Left lung (tissue), 10 donors: ENCODE measurements around the gene PRDX1. TPM values are rescaled to one million over a fixed set of nuclear protein-coding genes. Genes with fewer than 3 reads are reported as not detected.
A peak's percentile ranks its signal among the peaks of the same experiment; 100 is the strongest.

Source experiments
- ATAC-seq: fragments of 200-7000 bp; cut with Tn5 transposase; one replicate; pipeline ENCODE4 v1.9.1; 2020; ENCODE audit warnings: moderate library complexity
- DNase-seq, 4 donors: peaks; one replicate each; pipeline ENCODE4 v3.0.0-alpha.2; 2013 to 2020
- H3K27ac ChIP-seq, 2 donors: fragments of 200-600 bp; sonication (generic) in 1 of 2; one replicate each; pipeline versions ENCODE4 v1.5.0 to v1.8.0; 2020 to 2021
- H3K27me3 ChIP-seq, 2 donors: fragments of 200-600 bp; sonication (generic) in 1 of 2; one replicate each; pipeline versions ENCODE4 v1.5.0 to v1.8.0; 2020 to 2021
- H3K36me3 ChIP-seq, 2 donors: fragments of 200-600 bp; sonication (generic) in 1 of 2; one replicate each; pipeline versions ENCODE4 v1.5.0 to v1.8.0; 2020 to 2021
- H3K4me1 ChIP-seq, 2 donors: fragments of 200-600 bp; one replicate each; pipeline ENCODE4 v1.8.0; 2021
- H3K4me3 ChIP-seq, 2 donors: fragments of 200-600 bp; sonication (generic) in 1 of 2; one replicate each; pipeline versions ENCODE4 v1.5.0 to v1.8.0; 2020 to 2021; ENCODE audit warnings: mild to moderate bottlenecking in 1 of 2
- H3K9me3 ChIP-seq, 2 donors: fragments of 200-600 bp; sonication (generic) in 1 of 2; one replicate each; pipeline versions ENCODE4 v1.5.0 to v1.8.0; 2020 to 2021
- CTCF ChIP-seq, 2 donors: fragments of 200-600 bp; sonication (generic) in 1 of 2; IDR thresholded peaks; one replicate each; pipeline versions ENCODE4 v1.5.0 to v1.8.0; 2021; ENCODE audit warnings: antibody characterized with exemption in 2 of 2
- intact Hi-C, 2 donors: fragments of 100-400 bp; cut with DNase I; formaldehyde crosslinking; loops; one replicate each; pipeline versions ENCODE4 v1.11.2 to v1.14.2; 2022
- polyA plus RNA-seq, 6 donors: library from polyadenylated mRNA; unstranded; fragments of 120-200 nt; gene quantifications; one replicate each; pipeline ENCODE4 v1.2.1, GENCODE V29; 2013; ENCODE audit not compliant: insufficient read length in 6 of 6
- total RNA-seq, 2 donors: library from RNA; stranded (reverse); fragmentation: NEBNext Ultra II Directional; extraction: Animal tissue kit (Norgen Biotek cat#: 25700); gene quantifications; one replicate each; pipeline ENCODE4 v1.2.1, GENCODE V29; 2021
- donor health status: DM: no; HTN: yes; CAD: no.
- donor health status: DM: no; HTN: no; CAD: no.

The PRDX1 gene
- total and polyA plus RNA-seq, 8 donors = 190 to 579 (median 247) TPM

GRCh38 chr1:45503462-45504360 lies 18.0 kb downstream of the PRDX1 start:
- no peak overlapping the region for H3K4me3 ChIP-seq
- DNase-seq (no peak), ATAC-seq (no peak)
- H3K4me1 ChIP-seq = peaks cover 11 to 22% of the 10 kb centered on the region in 2 donors
- intact Hi-C loops = no loop called here
- H3K9me3 ChIP-seq = no peaks in the 10 kb centered on the region
- H3K27me3 ChIP-seq = no peaks in the 10 kb centered on the region
- TF ChIP-seq CTCF (IDR thresholded peaks at IDR 0.05) = no peak
- no peak overlapping the region for H3K27ac ChIP-seq
- H3K36me3 ChIP-seq = peaks cover 0 to 7% of the 10 kb centered on the region in 2 donors

GRCh38 chr1:45501505-45501859 lies 20.2 kb downstream of the PRDX1 start:
- no peaks in the 10 kb centered on the region for H3K36me3 ChIP-seq
- intact Hi-C loops = no loop called here
- ATAC-seq (no peak), DNase-seq (no peak)
- H3K4me3 ChIP-seq = no peak overlapping the region
- H3K9me3 ChIP-seq = no peaks in the 10 kb centered on the region
- peaks cover 11 to 23% of the 10 kb centered on the region in 2 donors for H3K4me1 ChIP-seq
- no peak overlapping the region for H3K27ac ChIP-seq
- no peak for TF ChIP-seq CTCF (IDR thresholded peaks at IDR 0.05)
- H3K27me3 ChIP-seq = no peaks in the 10 kb centered on the region

- intact Hi-C loops = loop anchor here in 1 of 2 donors (10.0 kb wide), 1 partner anchor 485 kb away; the partner anchor contains the start of genes HECTD3 and UROD
- H3K27me3 ChIP-seq = no peaks in the 10 kb centered on the region
- no peaks in the 10 kb centered on the region for H3K9me3 ChIP-seq
- H3K4me3 ChIP-seq = peak overlapping the region; percentile 45 to 71
- peak overlapping the region; percentile 56 to 67 for H3K27ac ChIP-seq
- no peak for TF ChIP-seq CTCF (IDR thresholded peaks at IDR 0.05)
- no peaks in the 10 kb centered on the region for H3K36me3 ChIP-seq
- H3K4me1 ChIP-seq = peaks cover 11 to 23% of the 10 kb centered on the region in 2 donors
- ATAC-seq (peak; percentile 2), DNase-seq (no peak)
Measured at GRCh38 chr1:45499415-45499769, 22.3 kb downstream of the PRDX1 start.

- intact Hi-C loops = loop anchor here in 1 of 2 donors (10.0 kb wide), 1 partner anchor 483 kb away; the partner anchor contains the start of genes HECTD3 and UROD
- no peak for DNase-seq
- Histone ChIP-seq H3K9me3 (no peaks in the 10 kb centered on the region), H3K4me3 (no peak overlapping the region), H3K4me1 (peaks cover 11 to 23% of the 10 kb centered on the region in 2 donors), H3K36me3 (no peaks in the 10 kb centered on the region), H3K27ac (no peak overlapping the region), H3K27me3 (no peaks in the 10 kb centered on the region)
- TF ChIP-seq CTCF (IDR thresholded peaks at IDR 0.05) = no peak
- no peak for ATAC-seq
Measured at GRCh38 chr1:45498279-45498678, 23.4 kb downstream of the PRDX1 start.

GRCh38 chr1:45493116-45493697 lies 28.5 kb downstream of the PRDX1 start:
- Histone ChIP-seq H3K27me3 (no peaks in the 10 kb centered on the region), H3K9me3 (no peaks in the 10 kb centered on the region), H3K4me3 (no peak overlapping the region), H3K27ac (no peak overlapping the region), H3K4me1 (peaks cover 5 to 24% of the 10 kb centered on the region in 2 donors), H3K36me3 (no peaks in the 10 kb centered on the region)
- DNase-seq (peak in 2 of 4 donors; percentile 57 to 75), ATAC-seq (no peak)
- peak; percentile 39 to 46 for TF ChIP-seq CTCF (IDR thresholded peaks at IDR 0.05)
- intact Hi-C loops = loop anchor here in 1 of 2 donors (5.0 to 10.0 kb wide), 3 partner anchors 131 to 478 kb away; partner anchors contain the start of genes HECTD3 and UROD
